ENCODE data around the gene JADE2.
A peak's percentile ranks its signal among the peaks of the same experiment; 100 is the strongest.
"Not testable (repeated sequence)": the region's sequence is repeated elsewhere in the genome, so short reads cannot be mapped to it uniquely, and the experiment has no call there.

Gene JADE2

DNA sequence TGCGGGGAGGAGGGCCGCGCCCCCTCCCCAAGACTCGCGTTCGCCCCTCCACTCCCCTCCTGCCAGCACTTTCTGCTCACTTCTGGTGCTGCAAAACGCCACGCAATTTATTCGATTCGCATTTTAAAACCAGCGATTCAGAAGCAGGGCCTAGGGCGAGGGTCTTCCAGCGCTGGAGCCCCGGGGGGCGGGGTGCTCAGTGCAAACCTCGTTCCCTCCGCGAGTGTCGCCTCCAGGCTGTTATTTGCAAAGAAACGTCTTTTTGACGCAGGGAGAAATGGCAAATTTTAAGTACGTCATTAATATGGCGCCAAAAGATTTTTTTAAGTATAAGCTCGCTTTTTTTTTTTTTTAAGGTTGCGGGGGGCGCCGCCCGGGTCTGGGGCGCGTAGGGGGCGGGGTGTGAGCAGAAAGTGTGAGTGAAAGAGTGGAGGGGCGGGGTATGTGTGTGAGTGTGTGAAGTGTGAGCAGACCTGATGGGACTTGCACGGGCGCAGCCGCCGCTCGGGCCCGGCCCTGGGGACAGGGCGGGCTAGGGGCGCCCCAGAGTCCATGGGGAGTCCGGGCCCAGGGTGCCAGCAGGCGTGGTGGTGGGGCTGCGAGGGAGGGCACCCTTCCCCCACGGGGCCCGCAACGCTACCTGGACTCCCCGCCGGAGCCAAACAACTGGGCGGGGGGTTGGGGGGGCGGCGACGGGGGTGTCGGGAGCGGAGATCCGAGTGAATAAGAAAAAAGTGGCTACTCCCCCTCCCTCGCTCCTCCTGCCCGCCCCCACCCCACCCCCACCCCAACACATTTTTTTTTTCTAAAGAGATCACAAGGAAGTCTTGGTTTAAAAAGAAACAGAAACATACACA, at the start of gene JADE2:
JADE2 (plus strand) TSS at position 845 of the 857 bp plus-strand sequence. CDS start 10,188 bp downstream, outside the sequence.
- peak; percentile 41 to 61 (median 59) for DNase-seq (ENCODE audit: low read depth in 2 of 3, low spot score in 2 of 3)

DNA sequence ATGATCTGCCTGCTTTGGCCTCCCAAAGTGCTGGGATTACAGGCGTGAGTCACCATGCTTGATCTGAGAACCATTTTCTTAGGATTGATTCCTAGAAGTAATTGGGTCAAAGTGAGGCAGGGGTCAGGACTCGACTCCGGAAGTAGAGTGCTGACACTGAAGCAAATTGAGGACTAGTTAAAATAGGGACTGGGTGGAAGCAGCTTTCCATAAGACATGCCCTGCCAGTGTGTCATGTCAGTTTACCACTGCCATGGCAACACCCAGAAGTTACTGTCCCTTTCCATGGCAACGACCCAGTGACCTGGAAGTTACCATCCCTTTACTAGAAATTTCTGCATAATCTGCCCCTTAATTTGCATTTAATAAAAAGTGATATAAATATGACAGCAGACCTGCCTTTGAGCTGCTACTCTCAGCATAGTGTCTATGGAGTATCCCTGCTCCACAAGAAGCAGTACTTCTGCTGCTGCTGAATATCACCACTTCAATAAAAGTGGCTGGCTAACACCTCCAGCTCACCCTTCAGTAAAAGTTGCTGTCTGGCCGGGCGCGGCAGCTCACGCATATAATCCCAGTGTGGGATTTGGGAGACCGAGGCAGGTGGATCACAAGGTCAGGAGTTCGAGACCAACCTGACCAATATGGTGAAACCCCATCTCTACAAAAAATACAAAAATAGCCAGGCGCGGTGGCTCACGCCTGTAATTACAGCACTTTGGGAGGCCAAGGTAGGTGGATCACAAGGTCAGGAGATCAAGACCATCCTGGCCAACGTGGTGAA, 47.8 kb upstream of the JADE2 start:
- no peak for DNase-seq (ENCODE audit: low read depth in 2 of 3, low spot score in 2 of 3)

DNA sequence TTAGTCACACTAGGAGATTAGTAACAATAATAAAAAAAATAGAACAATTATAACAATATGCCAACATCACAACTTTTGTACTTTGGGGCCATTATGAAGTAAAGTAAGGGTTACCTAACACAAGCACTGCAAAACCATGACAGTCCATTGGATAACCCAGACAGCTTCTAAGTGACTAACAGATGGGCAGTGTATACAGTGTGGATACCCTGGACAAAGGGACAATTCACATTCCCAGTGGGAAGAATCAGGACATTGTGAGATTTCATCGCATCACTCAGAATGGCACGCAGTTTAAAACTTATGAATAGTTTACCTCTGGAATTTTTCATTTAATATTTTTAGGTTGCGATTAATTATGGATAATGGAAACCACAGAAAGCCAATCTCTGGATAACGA, 45.6 kb upstream of the JADE2 start:
- no peak for DNase-seq (ENCODE audit: low read depth in 2 of 3, low spot score in 2 of 3)

DNA sequence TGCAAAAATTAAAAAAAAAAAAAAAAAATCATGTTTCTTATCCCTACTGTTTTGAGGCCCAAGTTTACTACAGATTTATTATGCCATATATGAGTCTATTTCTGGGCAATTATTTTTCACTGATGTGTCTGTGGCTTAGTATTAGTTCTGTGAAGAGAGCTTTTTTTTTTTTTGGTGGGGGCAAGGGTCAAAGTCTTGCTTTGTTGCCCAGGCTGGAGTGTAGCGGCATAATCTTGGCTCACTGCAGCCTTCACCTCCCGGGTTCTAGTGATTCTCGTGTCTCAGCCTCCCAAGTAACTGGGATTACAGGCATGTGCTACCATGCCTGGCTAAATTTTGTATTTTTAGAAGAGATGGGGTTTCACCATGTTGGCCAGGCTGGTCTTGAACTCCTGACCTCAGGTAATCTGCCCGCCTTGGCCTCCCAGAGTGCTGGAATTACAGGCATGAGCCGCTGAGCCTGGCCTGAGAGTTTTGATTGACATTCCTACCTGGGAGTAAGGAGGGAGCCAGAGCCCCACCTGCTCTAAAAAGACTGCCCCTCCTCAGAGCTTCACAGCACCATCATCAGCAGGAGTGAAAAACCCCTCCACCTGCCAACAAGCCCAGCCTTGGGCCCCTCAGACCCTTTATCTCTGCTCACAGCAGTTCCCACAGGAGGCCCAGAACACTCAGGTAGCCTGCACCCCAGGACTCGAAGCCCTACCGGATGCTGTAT, 36.1 kb upstream of the JADE2 start:
- no peak for DNase-seq (ENCODE audit: low read depth in 2 of 3, low spot score in 2 of 3)

DNA sequence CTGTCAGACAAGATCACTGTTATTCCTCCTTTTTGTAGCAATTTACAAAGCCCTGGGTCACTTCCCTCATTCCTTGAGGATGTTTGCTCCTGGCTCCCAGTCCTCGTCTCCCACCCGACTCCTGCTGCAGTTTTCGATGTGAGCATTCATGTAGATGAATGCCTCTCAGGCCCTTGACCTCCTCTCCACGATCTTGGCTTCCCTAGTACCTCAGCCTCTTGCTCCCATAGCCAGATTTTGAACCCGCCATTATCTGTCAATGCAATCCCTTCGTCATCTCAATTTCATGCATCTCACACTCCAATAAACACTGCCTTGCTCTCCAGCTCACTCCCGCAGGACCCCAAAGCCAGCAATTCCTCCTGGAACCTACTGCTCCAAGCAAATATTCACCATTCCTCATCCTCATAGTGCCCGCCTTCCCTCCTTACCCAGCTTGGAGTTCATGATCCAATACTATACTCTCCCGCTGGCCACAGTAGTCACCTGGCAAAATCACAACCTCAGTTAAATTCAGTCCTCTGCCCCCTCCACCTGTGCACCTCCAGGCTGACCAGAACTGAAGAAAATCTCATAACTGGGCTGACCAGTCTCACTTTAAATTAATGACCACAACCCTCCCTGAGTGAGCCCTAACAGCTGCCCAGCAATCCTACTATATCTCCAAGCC, 35.1 kb upstream of the JADE2 start:
- DNase-seq (ENCODE audit: low read depth in 2 of 3, low spot score in 2 of 3) = no peak

DNA sequence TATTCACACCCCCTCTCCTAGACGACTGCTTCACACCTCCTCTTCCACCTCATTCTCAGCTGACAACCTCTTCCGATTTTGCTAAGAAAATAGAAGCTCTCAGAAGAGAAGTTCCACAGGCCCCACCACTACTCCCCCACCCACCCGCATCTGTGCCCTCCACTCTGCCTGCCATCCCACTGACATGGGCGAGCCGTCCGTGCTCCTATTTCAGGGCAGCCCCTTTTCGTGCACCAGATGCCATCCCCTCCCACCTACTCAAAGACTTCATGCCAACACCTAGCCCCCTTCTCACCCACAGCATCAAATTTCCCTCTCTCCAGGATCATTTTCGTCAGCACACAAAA, 34.6 kb upstream of the JADE2 start:
- no peak for DNase-seq (ENCODE audit: low read depth in 2 of 3, low spot score in 2 of 3)

DNA sequence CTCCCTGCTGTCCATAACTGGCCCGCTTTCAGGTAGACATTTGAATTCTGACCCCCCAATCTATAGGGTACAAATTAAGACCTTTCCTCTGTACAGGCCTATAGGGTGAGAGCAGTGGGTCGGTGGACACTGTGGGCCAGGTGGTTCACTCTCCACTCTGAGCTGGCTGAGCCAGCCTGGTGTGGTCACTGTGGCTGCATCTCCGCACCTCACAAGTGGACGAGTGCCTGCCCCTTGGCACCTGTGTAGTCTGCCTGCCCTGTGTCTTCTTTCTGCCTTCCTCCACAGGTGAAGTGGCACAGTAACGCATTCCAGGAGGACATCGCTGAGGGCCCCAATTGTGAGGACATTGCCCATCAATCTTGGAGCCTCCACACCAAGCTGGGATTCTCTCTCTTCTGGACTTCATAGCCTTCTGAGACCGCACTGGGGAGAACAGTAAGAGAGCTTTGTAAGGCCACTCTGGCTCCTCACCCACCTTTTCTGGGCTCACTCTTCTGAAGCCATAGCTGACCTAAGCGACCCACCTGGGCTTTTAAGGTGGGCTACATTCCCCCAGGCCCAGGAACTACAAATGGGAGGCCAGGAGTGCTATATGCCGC, 33.5 kb upstream of the JADE2 start:
- no peak for DNase-seq (ENCODE audit: low read depth in 2 of 3, low spot score in 2 of 3)

DNA sequence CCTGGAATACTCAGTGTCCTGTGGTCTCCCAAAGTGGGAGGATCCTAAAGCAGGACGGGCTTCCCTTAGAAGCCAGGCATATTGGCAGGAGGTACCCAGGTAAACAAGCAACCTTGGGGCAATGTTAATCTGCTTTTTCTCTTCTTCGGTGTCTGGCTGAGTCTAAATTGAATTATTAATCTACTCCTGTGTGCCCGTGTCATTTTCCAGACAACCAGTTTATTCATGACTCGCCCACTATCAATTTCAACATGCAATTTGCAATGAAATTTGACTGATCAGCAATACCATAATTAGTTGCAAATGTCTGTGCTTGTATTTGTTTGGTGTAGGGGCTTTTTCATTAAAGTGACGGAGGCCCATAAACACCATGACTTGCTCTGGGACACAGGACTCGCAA, 32.9 kb upstream of the JADE2 start:
- DNase-seq (ENCODE audit: low read depth in 2 of 3, low spot score in 2 of 3) = no peak

DNA sequence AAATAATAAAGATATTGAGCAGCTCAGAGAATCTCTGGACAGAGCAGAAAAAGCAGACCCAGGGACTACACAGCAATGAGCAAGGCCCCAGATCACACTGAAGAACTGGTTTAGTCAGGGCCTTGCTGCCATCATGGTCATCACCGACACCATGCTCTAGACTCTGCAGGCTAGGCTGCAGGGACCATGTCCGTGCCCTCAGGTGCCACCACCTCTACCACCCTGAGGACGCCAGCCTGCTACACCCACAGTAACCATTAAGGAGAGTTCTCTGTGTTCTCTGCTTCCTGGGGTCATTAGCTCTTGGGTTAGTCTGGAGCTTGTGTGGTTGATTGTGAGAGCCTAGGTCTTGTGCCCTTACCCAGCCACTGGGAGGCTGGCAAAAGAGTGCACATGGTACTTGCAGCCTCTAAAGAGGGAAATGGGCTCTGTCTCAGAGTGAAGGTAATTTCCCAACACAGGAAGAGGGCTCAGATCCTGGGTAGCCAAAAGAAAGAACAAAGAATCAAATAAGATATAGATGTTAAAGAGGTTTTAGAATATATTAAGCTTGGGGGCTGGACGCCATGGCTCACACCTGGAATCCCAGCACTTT, 31.9 kb upstream of the JADE2 start:
- no peak for DNase-seq (ENCODE audit: low read depth in 2 of 3, low spot score in 2 of 3)

DNA sequence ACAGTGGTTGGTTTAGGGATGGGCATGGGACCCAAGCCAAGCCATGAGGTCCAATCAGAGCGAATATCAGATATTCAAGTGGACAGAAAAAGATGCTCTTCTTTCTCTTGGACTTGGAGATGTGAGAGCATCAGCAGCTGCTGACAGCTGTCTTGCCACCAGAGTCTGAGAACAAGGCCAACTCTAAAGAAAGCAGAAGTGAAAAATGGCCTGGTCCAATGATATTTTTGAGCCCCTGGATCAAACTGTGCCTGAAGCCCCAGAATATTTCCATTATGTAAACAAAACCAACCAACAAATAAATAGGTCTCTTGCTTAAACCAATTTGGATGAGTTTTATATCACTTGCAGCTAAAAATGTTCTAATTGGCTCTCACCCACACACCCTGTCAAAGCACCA, 30.7 kb upstream of the JADE2 start:
- no peak for DNase-seq (ENCODE audit: low read depth in 2 of 3, low spot score in 2 of 3)

DNA sequence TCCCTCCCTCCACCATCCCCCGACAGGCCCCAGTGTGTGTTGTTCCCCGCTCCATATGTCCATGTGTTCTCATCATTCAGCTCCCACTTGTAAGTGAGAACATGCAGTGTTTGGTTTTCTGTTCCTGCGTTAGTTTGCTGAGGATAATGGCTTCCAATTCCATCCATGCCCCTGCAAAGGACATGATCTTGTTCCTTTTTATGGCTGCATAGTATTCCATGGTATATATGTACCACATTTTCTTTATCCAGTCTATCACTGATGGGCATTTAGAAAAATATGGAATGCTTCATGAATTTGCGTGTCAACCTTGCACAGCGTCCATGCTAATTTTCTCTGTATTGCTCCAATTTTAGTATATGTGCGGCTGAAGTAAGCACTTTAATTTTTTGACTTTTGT, 25.6 kb upstream of the JADE2 start:
- DNase-seq (ENCODE audit: low read depth in 2 of 3, low spot score in 2 of 3) = not testable (repeated sequence)

DNA sequence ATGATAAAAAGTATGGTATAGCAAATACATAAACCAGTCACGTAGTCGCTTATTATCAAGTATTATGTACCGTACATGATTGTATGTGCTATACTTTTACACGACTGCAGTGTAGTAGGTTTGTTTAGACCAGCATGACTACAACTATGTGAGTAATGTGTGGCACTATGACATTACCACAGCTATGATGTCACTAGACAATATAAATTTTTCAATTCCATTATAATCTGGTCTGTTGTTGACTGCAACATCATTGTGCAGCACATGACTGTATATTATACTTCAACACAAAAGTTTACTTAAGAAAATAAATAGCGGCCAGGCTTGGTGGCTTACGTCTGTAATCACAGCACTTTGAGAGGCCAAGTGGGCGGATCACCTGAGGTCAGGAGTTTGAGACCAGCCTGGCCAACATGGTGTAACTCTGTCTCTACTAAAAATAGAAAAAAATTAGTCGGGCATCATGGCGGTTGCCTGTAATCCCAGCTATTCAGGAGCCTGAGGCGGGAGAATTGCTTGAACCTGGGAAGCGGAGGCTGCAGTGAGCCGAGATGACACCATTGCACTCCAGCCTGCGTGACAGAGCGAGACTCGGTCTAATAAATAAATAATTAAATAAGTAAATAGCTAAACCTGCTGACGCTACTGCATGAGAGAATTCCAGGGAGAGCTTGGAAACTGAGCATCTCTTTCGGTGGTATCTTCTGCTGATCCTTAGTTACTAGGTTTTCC, 24.6 kb upstream of the JADE2 start:
- no peak for DNase-seq (ENCODE audit: low read depth in 2 of 3, low spot score in 2 of 3)

DNA sequence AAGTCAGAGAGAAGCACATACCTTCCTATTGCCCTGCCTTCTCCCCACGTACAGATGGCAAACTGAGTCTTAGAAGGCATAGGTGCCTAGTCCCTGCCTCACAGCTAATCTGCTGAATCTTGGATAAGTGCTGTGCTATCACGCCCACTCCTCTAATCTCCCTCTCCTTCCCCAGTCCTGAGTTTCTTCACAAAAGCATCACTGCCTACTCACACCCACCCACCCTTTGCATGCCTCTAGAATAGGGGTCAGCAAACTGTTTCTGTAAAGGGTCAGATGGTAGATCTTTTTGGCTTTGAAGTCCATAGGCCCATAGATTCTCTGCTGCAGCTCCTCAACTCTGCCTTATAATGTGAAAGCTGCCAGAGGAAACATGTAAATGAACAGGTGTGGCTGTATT, 23.2 kb upstream of the JADE2 start:
- no peak for DNase-seq (ENCODE audit: low read depth in 2 of 3, low spot score in 2 of 3)

DNA sequence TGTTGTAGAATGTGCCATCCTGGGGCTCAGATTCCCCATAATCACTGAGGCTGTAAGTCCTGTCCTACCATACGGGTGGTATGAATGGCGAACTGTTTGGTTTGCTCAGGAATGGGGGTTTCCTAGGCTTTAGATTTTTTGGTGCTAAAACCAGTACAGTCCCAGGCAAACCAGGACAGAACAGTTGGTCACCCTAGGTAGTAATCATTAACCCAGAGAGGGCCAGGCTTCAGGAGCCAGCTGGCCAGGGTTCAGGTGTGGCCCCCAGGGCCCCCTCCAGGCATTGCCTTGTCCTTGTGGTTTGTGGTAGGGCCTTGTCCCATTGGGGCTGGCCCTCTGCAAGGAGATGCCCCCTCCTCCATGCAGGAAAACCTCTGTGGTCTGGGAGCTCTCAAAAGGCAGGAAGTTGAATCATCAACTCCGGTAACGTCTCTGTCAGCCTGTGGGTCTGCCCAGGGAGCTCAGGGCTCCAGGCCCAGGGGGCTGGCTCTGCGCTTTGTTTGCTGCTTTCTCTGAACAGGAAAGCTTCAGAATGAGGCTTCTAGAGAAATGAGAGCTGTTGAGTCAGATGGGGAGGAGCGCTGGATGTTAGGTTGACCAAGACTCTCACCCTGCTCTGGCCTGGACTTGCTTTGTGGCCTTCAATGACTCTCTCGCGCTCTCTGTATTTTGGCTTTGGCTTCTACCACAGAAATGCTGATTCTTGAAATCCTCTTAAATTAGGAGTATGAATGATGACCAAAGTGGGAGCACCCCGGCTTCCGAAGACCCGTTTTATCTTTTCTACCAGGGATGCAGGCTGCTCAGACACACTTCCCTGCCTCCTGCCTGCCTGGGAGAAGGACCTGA, 22.2 kb upstream of the JADE2 start:
- peak in 2 of 3 experiments; percentile 45 to 60 for DNase-seq (ENCODE audit: low read depth in 2 of 3, low spot score in 2 of 3)

DNA sequence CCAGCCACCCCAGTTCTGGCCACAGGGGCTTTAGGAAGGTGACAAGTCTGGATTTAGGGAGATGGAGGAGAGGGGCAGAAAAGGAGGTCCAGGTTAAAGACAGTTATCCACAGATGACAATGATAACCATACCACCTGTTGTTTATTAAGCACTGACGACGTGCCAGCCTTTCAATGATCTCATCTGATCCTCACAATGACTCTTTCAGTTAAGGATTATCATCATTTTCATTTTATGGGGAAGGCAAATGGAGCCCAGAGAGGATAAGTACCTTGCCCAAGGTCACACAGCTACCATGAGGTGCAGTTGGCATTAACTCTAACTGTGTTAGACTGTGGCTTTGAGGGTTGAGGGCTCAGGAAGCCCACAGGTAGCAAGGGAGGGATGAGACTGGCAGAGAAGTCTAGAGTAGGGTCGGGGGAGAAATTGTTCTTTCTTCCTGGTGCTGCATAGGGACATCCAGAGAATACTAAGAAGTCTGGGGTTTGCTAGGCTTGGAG, 21.5 kb upstream of the JADE2 start:
- DNase-seq (ENCODE audit: low read depth in 2 of 3, low spot score in 2 of 3) = no peak

DNA sequence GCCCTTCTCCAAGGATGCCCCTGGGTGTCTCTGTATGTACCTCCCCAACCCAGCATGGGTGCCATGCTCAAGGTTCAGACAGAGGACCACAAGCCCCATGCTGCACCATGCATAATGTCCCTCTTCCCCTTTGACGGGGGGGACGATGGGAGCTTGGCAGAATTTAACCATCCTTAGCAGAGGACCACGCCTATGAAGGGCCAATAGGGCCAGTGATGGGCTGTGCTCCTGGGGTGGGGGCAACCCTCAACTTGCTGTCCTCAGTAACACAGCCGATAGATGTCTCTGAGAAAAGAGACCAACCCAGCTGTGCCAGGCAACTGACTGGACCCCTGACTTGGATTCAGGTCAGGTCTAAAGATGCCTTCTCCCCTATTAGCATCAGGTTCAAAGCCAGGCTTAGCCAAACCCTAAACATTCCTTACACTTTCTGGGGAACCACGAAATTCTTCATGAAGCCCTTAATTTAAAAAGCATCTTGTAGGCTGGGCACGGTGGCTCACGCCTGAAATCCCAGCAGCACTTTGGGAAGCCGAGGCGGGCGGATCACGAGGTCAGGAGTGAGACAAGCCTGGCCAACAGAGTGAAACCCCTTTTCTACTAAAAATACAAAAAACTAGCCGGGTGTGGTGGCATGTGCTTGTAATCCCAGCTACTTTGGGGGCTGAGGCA, 20.7 kb upstream of the JADE2 start:
- no peak for DNase-seq (ENCODE audit: low read depth in 2 of 3, low spot score in 2 of 3)

DNA sequence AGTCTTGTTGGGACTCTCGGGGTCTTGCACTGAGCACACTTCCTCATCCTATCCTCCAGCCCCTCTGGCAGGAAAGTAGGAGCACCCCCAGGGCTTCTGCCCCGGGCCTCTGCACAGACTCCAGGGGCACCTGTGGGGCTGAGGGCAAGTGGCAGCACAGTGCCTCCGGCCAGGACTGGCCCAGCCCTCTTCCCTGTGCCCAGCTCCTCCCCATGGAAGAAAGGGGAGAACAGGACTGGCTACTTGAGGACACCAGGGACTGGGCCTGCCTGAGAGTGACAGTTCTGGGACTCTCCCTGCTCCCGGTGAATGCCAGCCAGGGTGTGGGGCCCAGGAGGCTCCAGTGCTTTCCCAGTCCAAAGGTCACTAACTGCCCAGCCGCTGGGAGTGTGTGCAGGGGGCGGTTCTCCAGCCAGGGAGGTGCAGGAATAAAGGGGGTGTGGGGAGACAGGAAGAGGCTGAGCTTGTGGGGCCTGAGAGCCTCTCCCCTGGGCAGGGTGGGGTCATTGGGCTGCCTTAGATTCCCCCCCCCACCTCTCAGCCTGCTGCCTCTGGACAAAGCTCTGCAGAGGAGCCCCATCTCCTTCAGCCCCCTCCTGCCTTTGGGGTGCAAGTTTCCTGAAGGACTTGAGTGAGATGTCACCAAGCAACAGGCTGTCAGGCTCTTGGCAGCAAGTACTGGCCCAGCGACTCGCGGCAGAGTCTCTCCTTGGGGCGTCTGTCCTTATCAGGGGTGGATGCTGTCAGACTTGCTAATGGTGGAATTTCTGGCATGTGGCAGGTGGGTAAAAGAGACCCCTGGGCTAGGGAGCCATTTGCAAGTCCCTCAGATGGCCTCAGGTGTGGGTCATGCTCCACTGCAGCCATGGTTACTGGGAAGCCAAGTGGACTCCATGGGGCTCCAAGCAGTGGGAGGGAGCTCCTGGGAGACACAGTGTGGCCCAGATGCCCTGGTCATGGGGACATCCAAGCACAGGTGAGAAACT, 19.1 kb upstream of the JADE2 start:
- no peak for DNase-seq (ENCODE audit: low read depth in 2 of 3, low spot score in 2 of 3)

Measured in activated CD8-positive, alpha-beta memory T cell treated with anti-CD3 and anti-CD28 coated beads for 48 hours (primary cell).